Limb (tissue), 2 donors: Measurements from ENCODE around the gene CSRNP2.
A peak's percentile ranks its signal among the peaks of the same experiment; 100 is the strongest.
"Not testable (repeated sequence)": the region's sequence is repeated elsewhere in the genome, so short reads cannot be mapped to it uniquely, and the experiment has no call there.

Source experiments
- DNase-seq, 2 donors: peaks; one replicate each; pipeline ENCODE4 v3.0.0-alpha.2; 2016; ENCODE audit errors: extremely low spot score in 2 of 2

CSRNP2 gene

DNA sequence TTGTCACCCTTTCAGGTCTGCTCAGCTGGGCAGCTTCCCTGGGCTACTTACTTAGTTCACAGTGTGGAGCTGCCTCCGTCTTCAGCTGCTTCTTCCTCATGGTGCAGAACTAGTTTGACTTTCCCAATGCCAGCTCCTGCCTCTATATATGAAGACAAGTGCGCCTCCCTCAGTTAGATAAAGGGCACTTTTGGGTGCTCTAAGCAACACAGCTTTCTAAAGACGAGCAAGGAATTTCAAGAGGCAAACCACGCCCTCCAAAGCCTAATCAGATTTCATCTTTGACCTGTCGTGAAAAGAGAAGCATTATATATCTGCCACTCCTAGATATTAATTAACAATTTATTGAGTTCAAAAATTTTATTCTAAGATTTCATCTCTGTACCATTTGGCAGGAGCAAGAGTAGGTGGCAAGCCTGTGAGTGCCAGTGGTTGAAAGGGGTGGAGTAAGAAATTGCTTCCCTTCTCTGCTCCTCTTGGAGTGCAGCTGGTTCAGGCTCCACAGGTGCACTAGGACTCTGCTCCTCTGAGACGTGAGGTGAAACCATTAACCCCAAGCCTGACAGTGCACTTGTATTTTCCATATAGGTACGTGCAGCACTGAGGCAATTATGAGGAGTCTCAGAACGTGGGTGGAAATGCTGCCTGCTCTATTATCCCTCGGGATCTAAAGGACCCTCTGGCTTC lies 55.1 kb downstream of the CSRNP2 start:
- no peak for DNase-seq

DNA sequence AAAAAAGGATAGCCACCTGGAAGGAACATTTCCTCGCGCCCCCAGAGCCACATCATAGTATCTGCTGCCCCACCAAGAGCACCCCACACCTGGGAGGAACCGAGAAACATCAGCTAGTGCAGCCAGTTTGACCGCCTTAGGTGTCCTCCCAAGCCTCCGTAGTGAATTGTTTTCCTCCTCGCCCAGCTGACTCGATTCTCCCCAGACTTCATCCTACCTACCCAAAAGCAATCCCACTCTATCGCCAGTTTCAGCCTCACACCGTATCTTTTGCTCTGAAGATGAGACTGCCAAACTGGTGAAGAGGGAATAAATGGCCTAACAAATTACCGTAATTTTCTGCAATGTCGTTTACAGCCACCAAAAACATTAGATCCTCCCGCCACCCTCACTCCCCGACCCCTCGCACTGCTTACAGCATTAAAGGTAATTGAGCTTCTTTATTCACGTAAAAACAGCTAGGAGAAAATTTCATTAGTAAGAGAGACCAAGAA lies 56.0 kb downstream of the CSRNP2 start:
- DNase-seq = no peak

DNA sequence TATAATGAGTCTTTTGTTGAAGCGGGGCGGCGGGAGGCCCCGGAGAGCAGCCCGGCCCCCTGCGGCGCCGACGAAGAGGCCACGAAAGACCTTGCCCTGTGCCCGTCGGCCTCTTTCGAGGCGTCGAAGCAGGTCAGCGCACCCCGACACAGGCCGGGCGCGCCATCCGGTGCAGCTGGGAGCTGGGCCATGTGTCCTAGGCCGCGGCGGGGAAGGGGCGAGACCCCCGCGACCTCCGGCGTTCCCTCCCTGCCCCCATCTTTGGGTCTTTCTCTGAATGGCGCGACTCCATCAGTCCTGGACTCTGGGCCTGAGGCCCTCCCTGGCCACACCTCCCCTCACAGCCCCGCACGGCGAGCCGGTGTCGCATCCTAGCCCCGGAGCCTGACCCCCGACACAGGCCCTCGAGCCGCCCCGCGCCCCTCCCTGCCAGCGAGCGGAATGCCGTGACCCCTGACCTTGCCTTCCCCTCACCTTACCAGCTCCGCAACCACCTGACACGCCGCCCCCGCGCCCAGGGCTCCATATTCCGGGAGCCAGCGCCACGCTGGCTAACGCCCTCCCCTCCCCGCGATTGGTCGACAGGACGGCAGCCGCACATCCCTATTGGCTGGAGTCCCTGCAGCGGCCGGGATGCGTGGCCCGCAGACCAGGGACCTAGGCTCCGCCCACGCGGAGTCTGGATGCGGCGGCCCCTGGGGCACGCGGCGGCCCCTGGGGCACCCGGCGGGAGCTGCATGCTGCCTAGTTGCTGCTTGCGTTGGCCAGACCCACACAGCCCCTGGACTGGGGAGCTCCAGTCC lies 57.4 kb downstream of the CSRNP2 start, which contains the start of gene SLC11A2:
Gene SLC11A2, minus strand, starts transcription at position 549 of the 803 bp plus-strand sequence. CDS start 15,656 bp downstream, outside the sequence.
- peak; percentile 94 to 95 for DNase-seq

DNA sequence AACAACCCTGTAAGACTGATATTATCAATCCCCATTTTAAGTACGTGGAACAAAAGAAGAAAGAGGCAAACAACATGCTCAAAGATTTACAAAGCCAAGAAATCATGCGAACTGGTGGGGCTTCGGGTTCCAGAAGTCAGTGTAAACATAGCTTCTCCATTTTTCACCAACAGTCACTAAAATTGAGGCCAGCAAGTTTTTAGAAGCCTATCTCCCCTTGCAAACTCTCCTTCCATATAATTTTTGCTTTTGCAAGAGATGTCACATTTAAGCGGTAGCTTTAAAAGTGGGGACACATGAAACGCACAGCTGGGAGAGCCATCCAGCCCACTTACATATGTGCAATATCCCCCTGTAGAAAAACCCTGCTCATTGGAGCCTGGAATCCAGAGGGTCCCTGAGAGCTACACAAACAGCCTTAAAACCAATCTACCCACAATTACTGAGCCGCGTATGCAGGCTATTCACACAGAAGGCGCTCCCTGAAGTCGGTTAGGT lies 58.0 kb downstream of the CSRNP2 start:
- DNase-seq = peak in 1 of 2 donors; percentile 24

DNA sequence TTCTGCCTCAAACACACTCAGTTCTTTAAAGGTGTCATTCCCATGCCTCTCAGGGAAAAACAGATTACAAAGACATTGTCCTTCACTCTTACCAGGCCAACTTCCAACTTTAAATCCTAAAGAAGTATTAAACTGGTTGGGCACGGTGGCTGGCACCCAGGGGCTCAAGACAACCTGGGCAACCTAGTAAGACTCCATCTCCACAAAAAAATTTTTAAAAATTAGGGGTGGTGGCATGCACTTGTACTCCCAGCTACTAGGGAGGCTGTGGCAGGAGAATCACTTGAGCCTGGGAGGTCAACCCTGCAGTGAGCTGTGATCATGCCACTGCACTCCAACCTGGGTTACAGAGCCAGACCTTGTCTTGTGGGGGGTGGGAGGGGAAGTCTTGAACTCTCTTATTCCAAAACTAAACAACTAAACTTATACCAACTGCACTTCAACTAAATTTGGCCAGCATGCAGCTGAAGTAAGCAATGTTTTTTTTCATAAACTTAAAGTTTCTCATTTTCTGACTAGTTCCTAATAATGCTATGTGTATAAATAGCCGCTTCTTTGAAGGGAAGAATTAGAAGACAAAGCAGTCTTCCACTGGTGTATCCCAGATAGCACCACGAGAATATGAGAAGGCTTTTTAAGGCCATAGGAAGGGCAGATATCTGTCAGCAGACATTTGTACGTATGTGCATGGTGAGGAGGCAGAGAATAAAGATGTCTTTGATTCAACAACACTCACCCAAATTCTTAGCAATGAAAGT lies 59.6 kb downstream of the CSRNP2 start:
- no peak for DNase-seq

DNA sequence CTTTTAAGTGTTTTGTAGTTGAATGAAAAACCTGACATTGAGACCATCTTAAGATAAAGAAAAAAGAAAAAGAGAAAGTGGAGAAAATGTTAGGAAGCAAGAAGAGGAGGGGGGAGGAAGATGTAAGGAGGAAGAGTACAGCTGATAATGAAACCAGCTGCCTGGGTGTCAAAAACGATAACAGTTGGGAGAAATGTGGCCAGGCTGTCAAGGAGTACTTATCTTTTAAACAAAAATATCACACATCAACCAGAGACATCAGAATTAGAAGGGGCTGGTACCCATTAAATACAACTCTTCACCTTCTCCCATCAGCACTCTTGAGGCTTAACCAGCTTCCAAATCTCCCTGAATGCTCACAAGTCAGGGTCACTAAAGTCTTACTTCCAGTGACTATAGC lies 61.7 kb downstream of the CSRNP2 start:
- DNase-seq = no peak

DNA sequence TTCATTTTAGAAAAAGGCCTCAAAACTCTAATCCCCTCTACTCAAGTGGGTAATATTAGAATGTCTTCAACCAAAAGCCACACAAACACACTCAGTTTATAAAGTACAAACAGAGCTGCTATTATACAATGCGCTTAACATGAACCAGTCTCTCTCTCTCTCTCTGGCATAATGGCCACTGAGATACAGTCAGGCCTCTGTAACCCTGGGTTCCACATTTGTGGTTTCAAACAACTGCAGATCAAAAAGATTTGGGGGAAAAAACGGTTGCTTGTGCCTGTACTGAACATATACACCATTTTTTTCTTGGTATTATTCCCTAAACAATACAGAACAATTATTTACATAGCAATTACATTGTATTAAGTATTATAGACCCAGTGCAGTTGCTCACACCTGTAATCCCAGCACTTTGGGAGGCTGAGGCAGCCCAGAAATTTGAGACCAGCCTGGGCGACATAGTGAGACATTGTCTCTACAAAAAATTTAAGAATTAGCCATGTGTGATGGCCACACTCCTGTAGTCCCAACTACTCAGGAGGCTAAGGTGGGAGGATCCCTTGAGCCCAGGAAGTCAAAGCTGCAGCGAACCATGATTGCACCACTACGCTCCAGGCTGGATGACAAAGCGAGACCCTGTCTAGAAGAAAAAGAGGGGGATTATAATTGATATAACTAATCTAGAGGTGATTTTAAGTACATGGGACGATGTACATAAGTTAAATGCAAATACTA lies 62.8 kb downstream of the CSRNP2 start:
- DNase-seq = no peak

DNA sequence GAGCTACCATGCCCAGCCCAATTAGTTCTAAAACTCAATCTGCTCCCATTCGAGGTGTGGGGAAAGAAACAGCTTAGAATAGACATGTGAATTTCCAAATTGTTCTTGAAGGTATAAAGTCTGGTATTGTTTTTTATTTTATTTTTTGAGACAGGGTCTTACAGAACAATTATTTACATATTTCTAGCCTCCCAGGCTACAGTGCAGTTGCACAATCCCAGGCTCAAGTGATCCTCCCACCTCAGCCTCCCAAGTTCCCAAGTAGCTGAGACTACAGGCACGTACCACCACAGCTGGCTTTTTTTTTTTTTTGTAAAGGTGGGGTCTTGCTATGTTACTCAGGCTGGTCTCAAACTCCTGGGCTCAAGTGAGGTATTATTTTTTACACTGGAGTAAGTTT lies 63.5 kb downstream of the CSRNP2 start:
- no peak for DNase-seq

DNA sequence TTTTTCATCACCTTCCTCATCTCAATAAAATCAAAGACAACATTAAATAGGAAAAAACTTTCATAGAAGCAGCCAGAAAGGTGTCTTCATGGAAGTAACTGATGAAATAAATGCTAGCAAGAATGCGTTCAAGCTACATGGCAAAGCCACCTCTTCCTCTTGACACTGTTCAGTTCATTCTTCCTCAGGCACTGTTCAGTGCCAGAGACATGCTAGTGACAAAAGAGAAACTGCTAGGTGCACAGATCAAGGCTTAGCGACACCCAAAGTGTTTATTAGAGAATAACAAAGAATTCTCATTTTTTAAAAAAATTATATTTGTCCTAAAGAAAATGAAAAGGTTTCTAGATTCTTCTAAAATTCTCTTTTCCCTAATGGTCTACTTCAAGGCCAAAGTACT lies 64.4 kb downstream of the CSRNP2 start:
- no peak for DNase-seq

DNA sequence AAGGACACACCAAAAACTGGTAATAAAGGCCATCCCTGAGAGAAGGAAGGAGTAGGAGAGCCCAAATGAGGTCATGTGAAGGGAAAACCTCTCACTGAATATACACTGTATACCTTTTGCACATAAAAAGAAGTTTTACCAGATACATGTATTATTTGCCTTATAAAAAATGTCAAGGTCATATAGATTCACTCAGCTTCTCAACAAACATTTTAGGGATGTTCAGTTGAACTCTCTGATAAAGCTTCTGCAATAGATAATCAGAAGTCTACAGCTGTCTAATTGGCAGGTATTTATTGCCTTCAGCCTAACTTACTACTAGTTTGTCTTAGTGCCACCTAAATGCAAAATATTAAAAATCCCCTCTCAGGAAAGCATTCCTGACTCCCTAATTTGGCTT lies 65.9 kb downstream of the CSRNP2 start:
- no peak for DNase-seq

DNA sequence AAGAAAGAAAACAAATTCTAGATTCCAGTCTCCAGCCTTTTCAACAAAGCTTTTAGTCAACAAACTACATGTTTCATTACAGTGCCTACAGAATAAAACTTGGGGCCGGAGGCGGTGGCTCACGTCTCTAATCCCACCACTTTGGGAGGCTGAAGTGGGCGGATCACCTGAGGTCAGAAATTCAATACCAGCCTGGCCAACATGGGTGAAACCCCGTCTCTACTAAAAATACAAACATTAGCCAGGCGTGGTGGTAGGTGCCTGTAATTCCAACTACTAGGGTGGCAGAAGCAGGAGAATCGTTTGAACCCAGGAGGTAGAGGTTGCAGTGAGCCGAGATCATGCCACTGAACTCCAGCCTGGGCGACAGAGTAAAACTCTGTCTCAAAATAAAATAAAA lies 68.9 kb downstream of the CSRNP2 start:
- DNase-seq = not testable (repeated sequence)

DNA sequence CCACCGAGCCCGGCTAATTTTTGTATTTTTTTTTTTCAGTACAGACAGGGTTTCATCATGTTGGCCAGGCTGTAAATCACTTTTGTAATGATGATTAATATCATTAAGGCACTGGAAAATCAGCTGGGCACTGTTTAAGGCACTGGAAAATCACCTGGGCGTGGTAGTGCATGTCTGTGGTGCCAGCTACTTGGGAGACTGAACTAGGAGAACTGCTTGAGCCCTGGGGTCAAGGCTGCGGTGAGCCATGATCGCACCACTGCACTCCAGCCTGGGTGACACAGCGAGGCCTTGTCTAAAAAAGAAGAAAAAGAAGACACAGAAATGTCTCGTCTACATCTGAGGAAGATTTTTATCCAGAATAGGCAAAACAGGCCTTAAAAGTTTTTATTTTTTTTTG lies 70.0 kb downstream of the CSRNP2 start:
- DNase-seq = no peak

DNA sequence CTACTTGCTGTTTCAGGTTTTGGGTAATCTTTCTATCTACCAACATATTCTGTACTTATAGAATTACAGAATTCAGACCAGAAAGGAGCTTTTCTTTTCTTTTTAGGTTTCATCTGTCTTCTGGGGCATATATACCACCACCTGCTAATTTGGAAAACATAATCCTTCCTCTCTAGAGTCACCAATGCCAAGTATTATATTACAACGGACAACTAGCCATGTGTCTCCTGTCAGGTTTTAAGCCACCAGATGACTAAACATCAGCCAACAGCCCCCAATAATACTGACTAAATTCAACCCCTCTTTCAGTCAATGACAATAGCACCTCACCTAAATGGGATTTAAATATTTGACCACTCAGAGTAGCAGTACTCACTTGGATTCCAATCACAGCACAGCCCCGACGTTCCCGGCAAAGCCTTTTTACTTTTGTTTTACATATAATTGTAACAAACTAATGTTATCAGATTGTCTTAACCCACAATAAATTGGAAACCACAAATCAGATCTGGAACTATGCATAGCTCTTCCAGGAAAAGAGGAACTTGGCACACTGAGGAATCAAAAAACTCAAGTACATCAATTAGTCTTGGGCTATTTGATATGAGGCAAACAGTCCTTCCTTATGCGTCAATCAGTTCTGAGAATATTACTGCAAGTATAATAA lies 70.7 kb downstream of the CSRNP2 start:
- DNase-seq = no peak

DNA sequence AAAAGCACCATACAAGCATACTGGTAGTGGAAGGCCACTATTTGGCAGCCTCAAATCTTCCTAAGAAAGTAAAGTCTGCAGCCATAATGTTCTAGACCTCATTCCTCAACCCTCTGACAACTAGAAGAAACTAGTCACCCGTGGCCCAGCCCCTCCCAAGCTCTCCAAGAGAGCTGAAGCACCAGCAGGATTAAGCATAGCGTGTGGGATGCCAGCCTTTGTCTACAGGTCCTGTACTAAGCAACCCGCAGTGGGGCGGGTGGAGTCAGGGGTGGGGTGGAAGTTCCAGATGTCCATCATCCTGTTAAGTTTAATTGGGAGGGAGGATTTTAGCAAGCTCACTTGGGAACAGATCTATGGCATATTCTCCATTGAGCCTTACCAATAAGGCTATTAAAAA lies 71.4 kb downstream of the CSRNP2 start:
- DNase-seq = no peak
